Left ventricle myocardium inferior (tissue), 1 donor: ENCODE measurements around the gene AP3B2. TPM values are rescaled to one million over a fixed set of nuclear protein-coding genes. Genes with fewer than 3 reads are reported as not detected.
"Not testable (repeated sequence)": the region's sequence is repeated elsewhere in the genome, so short reads cannot be mapped to it uniquely, and the experiment has no call there.

Source experiments
- DNase-seq: peaks from one replicate; pipeline ENCODE4 v3.0.0-alpha.2; 2020
- H3K27ac ChIP-seq: fragments of 200-600 bp; replicated peaks from 2 replicates; pipeline ENCODE4 v1.8.0; 2021
- H3K27me3 ChIP-seq: fragments of 200-600 bp; 2 replicates; pipeline ENCODE4 v1.8.0; 2021; ENCODE audit warnings: low read depth
- H3K36me3 ChIP-seq: fragments of 200-600 bp; 2 replicates; pipeline ENCODE4 v1.8.0; 2021
- H3K4me1 ChIP-seq: fragments of 200-600 bp; 2 replicates; pipeline ENCODE4 v1.8.0; 2021
- H3K4me3 ChIP-seq: fragments of 200-600 bp; 2 replicates; pipeline ENCODE4 v1.8.0; 2021; ENCODE audit warnings: mild to moderate bottlenecking, moderate library complexity
- H3K9me3 ChIP-seq: fragments of 200-600 bp; replicated peaks from 2 replicates; pipeline ENCODE4 v1.8.0; 2021
- CTCF ChIP-seq: fragments of 200-600 bp; IDR thresholded peaks from 2 replicates; pipeline ENCODE4 v1.8.0; 2021; ENCODE audit warnings: antibody characterized with exemption, mild to moderate bottlenecking, borderline replicate concordance
- intact Hi-C: fragments of 100-400 bp; cut with micrococcal nuclease; formaldehyde crosslinking; loops from one replicate; pipeline ENCODE4 v1.11.0; 2022
- total RNA-seq: library from RNA; stranded (reverse); fragmentation: NEBNext Ultra II Directional; extraction: Animal tissue kit (Norgen Biotek cat#: 25700); gene quantifications from one replicate; pipeline ENCODE4 v1.2.1, GENCODE V29; 2021
- donor health status: DM: no; HTN: yes; CAD: no; lungs with severe emphysema.

The AP3B2 gene
- total RNA-seq, 1 donor from 2014 or later, result 0.80 TPM

GRCh38 chr15:82710926-82711490 lies 1.3 kb upstream of the AP3B2 start:
- no peak for DNase-seq
- Histone ChIP-seq H3K27ac (no peak overlapping the region), H3K4me3 (no peak overlapping the region), H3K27me3 (peaks cover 64% of the 10 kb centered on the region), H3K4me1 (peaks cover 16% of the 10 kb centered on the region), H3K9me3 (no peaks in the 10 kb centered on the region), H3K36me3 (no peaks in the 10 kb centered on the region)
- intact Hi-C loops, result no loop called here
- no peak for TF ChIP-seq CTCF

GRCh38 chr15:82710208-82710555 lies 507 bp upstream of the AP3B2 start:
- intact Hi-C loops, result no loop called here
- TF ChIP-seq CTCF, result no peak
- H3K27me3 ChIP-seq, result peaks cover 67% of the 10 kb centered on the region

GRCh38 chr15:82709081-82709420 lies 624 bp downstream of the AP3B2 start:
- TF ChIP-seq CTCF, result no peak
- DNase-seq, result no peak
- intact Hi-C loops, result no loop called here
- H3K36me3 ChIP-seq, result no peaks in the 10 kb centered on the region
- peak overlapping the region; percentile 76 for H3K4me3 ChIP-seq
- no peaks in the 10 kb centered on the region for H3K9me3 ChIP-seq
- no peak overlapping the region for H3K27ac ChIP-seq
- H3K27me3 ChIP-seq, result peaks cover 69% of the 10 kb centered on the region
- peaks cover 16% of the 10 kb centered on the region for H3K4me1 ChIP-seq

More at GRCh38 chr15:82710208-82710555, 507 bp upstream of the AP3B2 start:
- no peak overlapping the region for H3K27ac ChIP-seq
- peak overlapping the region; percentile 76 for H3K4me3 ChIP-seq
- H3K36me3 ChIP-seq, result no peaks in the 10 kb centered on the region
- H3K9me3 ChIP-seq, result no peaks in the 10 kb centered on the region
- peaks cover 16% of the 10 kb centered on the region for H3K4me1 ChIP-seq
- DNase-seq, result no peak

GRCh38 chr15:82705856-82706255 lies 3.8 kb downstream of the AP3B2 start:
- H3K9me3 ChIP-seq, H3K4me3 ChIP-seq, H3K27ac ChIP-seq, DNase-seq, intact Hi-C loops, H3K36me3 ChIP-seq: not testable (repeated sequence)
- Histone ChIP-seq H3K4me1 (peaks cover 16% of the 10 kb centered on the region), H3K27me3 (peaks cover 51% of the 10 kb centered on the region)

GRCh38 chr15:82699726-82700125 lies 9.9 kb downstream of the AP3B2 start:
- intact Hi-C loops, result no loop called here
- Histone ChIP-seq H3K4me1 (no peaks in the 10 kb centered on the region), H3K4me3 (no peak overlapping the region), H3K27ac (no peak overlapping the region), H3K36me3 (no peaks in the 10 kb centered on the region), H3K9me3 (no peaks in the 10 kb centered on the region), H3K27me3 (peaks cover 36% of the 10 kb centered on the region)
- no peak for TF ChIP-seq CTCF
- DNase-seq, result no peak

GRCh38 chr15:82698711-82699345 lies 10.8 kb downstream of the AP3B2 start:
- Histone ChIP-seq H3K9me3 (no peaks in the 10 kb centered on the region), H3K27ac (no peak overlapping the region), H3K4me1 (no peaks in the 10 kb centered on the region), H3K4me3 (no peak overlapping the region), H3K27me3 (peaks cover 27% of the 10 kb centered on the region), H3K36me3 (no peaks in the 10 kb centered on the region)
- intact Hi-C loops, result no loop called here
- no peak for DNase-seq
- TF ChIP-seq CTCF, result no peak
